Choroid plexus epithelial cell (primary cell): Measurements from ENCODE around the gene TRIM72.

Experiments used
- DNase-seq: peaks from one replicate; pipeline ENCODE4 v3.0.0-alpha.2; 2010; ENCODE audit warnings: low read depth
- H3K4me3 ChIP-seq: 2 replicates; pipeline ENCODE4 v1.5.1; 2011; ENCODE audit warnings: low read depth, mild to moderate bottlenecking, control low read depth, low read length, moderate library complexity
- CTCF ChIP-seq: conservative IDR thresholded peaks from 2 replicates; pipeline ENCODE4 v1.5.1; 2011; ENCODE audit warnings: low read depth, mild to moderate bottlenecking, control low read depth, inconsistent platforms, low read length, moderate library complexity

TRIM72 gene

DNA sequence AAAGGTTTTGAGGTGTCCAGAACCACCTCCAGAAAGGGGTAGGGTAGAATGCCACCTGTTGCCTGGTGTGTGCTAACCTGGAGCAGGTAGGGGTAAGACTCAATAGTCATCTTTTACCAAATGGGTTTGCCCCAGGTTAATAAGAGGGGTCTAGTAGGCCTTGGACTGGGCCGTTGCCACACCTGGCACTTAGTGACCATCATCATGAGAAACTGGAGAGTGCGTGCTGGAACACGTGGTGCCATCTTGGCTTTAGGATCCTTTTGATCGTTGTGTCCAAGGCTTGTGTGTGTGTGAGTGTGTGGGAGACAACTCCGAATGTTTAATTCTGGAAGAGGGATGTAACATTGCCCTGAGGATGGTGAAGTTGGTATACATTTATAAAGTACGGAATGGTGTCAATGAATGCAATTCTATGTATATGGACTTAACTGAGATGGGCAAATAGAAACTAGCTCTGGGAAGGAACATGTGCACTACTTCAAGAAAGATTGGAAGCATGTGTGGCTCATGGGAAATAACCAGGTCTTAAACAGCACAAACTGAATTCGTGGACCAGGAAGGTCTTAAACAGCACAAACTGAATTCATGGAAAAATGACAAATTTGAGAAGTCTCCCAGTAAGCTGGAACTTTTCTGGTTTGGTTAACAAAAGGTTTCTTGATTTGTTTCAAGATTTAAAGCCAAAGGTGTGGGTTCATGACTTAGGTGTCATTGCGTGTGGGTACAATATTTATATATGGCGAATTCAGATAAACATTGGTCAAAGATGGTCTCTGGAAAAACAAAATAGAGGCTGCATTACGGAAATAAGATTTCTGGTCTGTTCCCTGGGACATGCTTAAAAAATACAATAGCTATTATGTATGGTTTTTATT is 26.8 kb upstream of the TRIM72 start:
- DNase-seq = no peak
- no peak overlapping the region for H3K4me3 ChIP-seq
- no peak for TF ChIP-seq CTCF

DNA sequence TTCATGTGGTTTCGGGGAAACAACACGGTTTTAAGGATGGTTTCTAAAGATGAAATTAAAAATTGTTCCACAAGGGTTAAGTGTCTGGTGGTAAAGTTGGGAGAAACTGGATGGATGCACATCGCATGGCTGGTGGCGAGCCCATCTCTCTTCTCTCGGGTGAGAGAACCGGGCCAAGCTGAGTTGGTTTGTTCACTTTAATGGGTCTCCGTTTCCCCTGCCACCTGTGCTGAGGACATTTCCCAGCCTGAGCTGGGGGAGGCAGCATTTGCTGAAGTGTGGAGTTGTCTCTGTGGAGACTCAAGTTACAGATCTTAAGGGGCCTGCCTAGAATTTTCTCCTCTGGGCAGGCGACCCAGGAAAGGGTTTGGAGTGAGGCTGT is 26.1 kb upstream of the TRIM72 start:
- no peak for TF ChIP-seq CTCF
- no peak for DNase-seq
- H3K4me3 ChIP-seq = no peak overlapping the region

DNA sequence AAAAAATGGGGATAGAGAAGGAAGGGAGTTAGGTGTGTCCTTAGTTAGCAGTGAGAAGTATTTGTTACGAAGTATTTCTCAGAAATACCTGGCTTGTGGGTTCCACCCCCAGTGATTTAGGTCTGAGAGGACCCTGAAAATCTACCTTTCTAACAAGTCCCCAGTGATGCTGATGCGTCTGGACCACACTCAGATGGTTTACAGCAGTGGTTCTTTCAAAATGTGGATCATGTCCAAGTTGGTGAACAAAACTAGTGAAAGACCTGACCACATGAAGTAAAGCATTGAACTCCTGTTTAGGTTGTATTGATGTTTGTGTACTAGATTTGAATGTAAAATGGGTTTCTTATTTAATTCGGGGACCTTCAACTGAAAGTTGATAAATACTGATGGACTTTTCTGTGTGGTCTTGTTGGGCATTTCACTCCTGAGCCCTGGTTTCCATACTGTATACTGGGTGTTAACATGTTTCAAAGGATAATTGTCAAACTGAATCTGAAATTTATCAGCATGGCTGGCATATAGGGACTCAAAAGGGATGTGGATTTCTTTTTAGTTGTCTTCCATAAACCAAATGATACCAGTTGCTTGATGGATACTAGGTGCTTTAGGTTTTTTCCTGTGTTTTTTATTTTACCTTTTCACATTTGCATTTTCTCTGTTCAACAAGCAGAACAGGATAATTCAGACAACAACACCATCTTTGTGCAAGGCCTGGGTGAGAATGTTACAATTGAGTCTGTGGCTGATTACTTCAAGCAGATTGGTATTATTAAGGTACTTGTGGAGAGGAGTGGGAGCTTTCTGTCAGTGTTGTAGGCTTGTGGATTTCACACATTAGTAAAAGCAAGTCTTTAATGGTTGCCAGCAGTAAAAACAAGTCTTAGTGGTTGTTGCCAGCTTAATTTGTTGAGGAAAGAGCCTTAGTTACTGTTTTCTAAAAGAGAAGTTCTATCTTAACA is 25.2 kb upstream of the TRIM72 start:
- no peak for TF ChIP-seq CTCF
- no peak overlapping the region for H3K4me3 ChIP-seq
- no peak for DNase-seq

DNA sequence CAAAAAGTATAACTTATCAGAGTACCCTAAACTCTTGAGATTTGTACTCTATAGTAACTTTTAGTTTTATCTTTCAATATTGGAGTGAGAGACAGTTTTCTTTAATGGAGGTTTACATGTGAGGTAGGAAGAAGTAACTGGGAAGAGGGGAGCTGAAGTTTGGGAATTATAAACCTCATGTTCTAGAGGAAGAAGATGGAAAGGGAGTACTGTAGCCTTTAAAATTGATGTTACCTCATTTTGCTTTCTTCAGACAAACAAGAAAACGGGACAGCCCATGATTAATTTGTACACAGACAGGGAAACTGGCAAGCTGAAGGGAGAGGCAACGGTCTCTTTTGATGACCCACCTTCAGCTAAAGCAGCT is 24.5 kb upstream of the TRIM72 start:
- TF ChIP-seq CTCF = no peak
- no peak overlapping the region for H3K4me3 ChIP-seq
- no peak for DNase-seq

DNA sequence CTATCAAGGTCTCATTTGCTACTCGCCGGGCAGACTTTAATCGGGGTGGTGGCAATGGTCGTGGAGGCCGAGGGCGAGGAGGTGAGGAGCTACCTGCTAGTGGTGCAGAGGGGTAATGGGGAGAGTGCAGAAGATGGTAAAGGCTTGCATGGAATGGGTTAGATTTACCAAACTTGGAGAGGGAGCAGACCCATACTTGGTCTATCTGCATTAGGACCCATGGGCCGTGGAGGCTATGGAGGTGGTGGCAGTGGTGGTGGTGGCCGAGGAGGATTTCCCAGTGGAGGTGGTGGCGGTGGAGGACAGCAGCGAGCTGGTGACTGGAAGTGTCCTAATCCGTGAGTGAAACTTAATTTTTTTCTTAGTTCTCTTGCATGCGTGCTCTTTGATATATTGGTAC is 23.9 kb upstream of the TRIM72 start:
- TF ChIP-seq CTCF = no peak
- DNase-seq = no peak
- no peak overlapping the region for H3K4me3 ChIP-seq

DNA sequence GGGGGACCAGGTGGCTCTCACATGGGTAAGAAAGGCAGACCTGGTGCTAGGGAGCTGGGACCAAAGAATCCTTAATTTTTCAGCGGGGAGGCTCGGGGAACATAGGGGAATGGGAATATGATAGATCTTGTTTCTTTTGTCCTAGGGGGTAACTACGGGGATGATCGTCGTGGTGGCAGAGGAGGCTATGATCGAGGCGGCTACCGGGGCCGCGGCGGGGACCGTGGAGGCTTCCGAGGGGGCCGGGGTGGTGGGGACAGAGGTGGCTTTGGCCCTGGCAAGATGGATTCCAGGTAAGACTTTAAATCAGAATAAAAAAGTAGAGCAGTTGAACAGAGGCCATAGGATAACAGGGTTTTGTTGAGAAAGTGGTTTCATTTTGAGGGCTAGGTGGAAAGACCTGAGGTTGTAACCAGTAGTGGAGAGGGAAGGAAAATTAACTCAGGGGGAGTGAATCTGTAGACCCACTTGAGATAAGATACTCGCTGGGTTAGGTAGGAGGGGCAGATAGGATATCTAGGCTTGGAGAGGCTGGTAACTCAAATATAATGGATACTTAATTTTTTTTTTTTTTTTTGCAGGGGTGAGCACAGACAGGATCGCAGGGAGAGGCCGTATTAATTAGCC is 23.0 kb upstream of the TRIM72 start:
- H3K4me3 ChIP-seq = no peak overlapping the region
- TF ChIP-seq CTCF = no peak
- no peak for DNase-seq
